RWPE2 (cell line): ENCODE data around the gene UAP1.

ENCODE experiments used
- ATAC-seq: fragments of 200-7000 bp; cut with Tn5 transposase; 3 replicates; pipeline ENCODE4 v1.9.1; 2021; ENCODE audit warnings: low read depth
- DNase-seq: peaks from one replicate; pipeline ENCODE4 v3.0.0-alpha.2; 2020; ENCODE audit warnings: low spot score
- H3K27ac ChIP-seq: fragments of 450-650 bp; 2 replicates; pipeline ENCODE4 v1.5.1; 2017; ENCODE audit warnings: mild to moderate bottlenecking; ENCODE audit not compliant: poor library complexity, severe bottlenecking
- H3K27me3 ChIP-seq: fragments of 250-450 bp; sonication (Bioruptor Pico); 2 replicates; pipeline ENCODE4 v1.5.1; 2021; ENCODE audit warnings: mild to moderate bottlenecking, moderate library complexity; ENCODE audit not compliant: insufficient read depth, poor library complexity, severe bottlenecking
- H3K36me3 ChIP-seq: fragments of 250-450 bp; sonication (Bioruptor Pico); 2 replicates; pipeline ENCODE4 v1.5.1; 2020; ENCODE audit warnings: low read depth, mild to moderate bottlenecking, moderate library complexity
- H3K4me1 ChIP-seq: fragments of 250-450 bp; sonication (Bioruptor Pico); 2 replicates; pipeline ENCODE4 v1.5.1; 2021; ENCODE audit warnings: mild to moderate bottlenecking, moderate library complexity; ENCODE audit not compliant: insufficient read depth, poor library complexity, severe bottlenecking
- H3K4me3 ChIP-seq: fragments of 250-450 bp; sonication (Bioruptor Pico); 2 replicates; pipeline ENCODE4 v1.5.1; 2021; ENCODE audit warnings: mild to moderate bottlenecking, moderate library complexity; ENCODE audit not compliant: severe bottlenecking
- H3K9me3 ChIP-seq: fragments of 250-450 bp; sonication (Bioruptor Pico); 2 replicates; pipeline ENCODE4 v1.5.1; 2021; ENCODE audit warnings: mild to moderate bottlenecking, moderate library complexity; ENCODE audit not compliant: severe bottlenecking
- CTCF ChIP-seq: fragments of 450-650 bp; IDR thresholded peaks from one replicate; pipeline ENCODE4 v1.5.1; 2017; ENCODE audit warnings: mild to moderate bottlenecking, moderate library complexity; ENCODE audit not compliant: poor library complexity, severe bottlenecking

UAP1 gene

GRCh38 chr1:162587347-162587746 lies 25.8 kb downstream of the UAP1 start:
- Histone ChIP-seq H3K27ac (no peak overlapping the region), H3K27me3 (no peaks in the 10 kb centered on the region), H3K9me3 (no peaks in the 10 kb centered on the region), H3K4me1 (no peaks in the 10 kb centered on the region), H3K36me3 (peaks cover 80% of the 10 kb centered on the region), H3K4me3 (no peak overlapping the region)
- ATAC-seq, result no peak
- TF ChIP-seq CTCF, result no peak
- no peak for DNase-seq

DNA sequence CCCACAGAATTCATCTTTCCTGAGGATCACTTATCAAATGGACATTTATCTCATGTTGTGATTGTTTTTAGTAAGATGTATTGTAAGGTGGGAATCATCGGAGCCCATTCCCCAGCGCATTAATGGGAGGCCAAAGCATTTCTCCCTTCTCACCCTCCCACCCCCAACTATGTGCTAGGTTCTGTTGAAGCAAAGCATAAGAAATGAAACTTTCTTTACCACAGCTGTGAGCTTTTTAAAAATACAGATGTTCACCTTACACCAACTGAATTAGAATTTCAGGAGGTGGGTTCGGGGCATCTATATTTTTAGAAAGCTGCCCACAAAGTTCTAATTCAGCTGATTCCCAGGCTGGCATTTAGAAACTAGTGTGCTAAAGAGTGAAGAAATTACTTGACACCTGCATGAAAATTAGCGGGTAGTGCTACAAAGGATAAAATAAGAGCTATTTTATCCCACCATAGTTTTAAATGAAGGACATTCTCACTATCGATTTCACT lies 26.3 kb downstream of the UAP1 start:
- Histone ChIP-seq H3K27ac (no peak overlapping the region), H3K36me3 (peaks cover 80% of the 10 kb centered on the region), H3K4me3 (no peak overlapping the region), H3K9me3 (no peaks in the 10 kb centered on the region), H3K27me3 (no peaks in the 10 kb centered on the region), H3K4me1 (no peaks in the 10 kb centered on the region)
- DNase-seq (no peak), ATAC-seq (no peak)
- TF ChIP-seq CTCF, result no peak

DNA sequence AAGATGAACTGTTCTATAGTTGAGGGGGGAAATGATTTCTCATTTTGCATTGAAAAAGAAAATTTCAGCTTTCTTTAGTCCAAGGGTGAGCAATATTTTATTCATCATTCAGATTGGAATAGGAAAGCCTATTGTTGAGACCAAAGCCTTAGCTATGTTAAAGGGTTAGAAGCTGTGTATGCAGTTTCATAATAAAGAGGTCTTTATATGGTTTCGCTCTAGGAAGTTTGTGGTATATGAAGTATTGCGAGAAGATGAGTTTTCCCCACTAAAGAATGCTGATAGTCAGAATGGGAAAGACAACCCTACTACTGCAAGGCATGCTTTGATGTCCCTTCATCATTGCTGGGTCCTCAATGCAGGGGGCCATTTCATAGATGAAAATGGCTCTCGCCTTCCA lies 28.6 kb downstream of the UAP1 start:
- no peak for TF ChIP-seq CTCF
- no peak for ATAC-seq
- peaks cover 82% of the 10 kb centered on the region for H3K36me3 ChIP-seq

DNA sequence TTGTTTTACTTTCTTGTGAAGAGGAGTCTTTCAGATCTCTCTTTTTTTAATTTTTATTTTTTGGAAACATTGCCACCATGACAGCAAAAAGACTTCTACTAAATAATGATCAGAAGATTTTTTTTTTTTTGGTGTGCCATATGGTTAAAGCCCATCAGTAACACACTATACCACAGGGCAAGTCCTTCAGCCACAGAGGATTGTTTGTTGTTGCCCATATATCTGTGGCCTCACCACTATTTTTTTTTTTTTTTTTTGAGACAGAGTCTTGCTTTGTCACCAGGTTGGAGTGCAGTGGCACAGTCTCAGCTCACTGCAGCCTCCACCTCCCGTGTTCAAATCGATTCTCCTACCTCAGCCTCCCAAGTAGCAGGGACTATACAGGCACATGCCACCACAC lies 29.2 kb downstream of the UAP1 start:
- ATAC-seq (no peak), DNase-seq (no peak)
- no peak for TF ChIP-seq CTCF
- peaks cover 84% of the 10 kb centered on the region for H3K36me3 ChIP-seq
- no peak overlapping the region for H3K27ac ChIP-seq
- H3K4me3 ChIP-seq, result no peak overlapping the region
- no peaks in the 10 kb centered on the region for H3K4me1 ChIP-seq
- H3K27me3 ChIP-seq, result no peaks in the 10 kb centered on the region
- H3K9me3 ChIP-seq, result no peaks in the 10 kb centered on the region

More for the DNA sequence above, 28.6 kb downstream of the UAP1 start:
- Histone ChIP-seq H3K9me3 (no peaks in the 10 kb centered on the region), H3K27ac (no peak overlapping the region), H3K27me3 (no peaks in the 10 kb centered on the region), H3K4me1 (no peaks in the 10 kb centered on the region), H3K4me3 (no peak overlapping the region)
- no peak for DNase-seq

- H3K36me3 ChIP-seq, result peaks cover 97% of the 10 kb centered on the region
- no peaks in the 10 kb centered on the region for H3K9me3 ChIP-seq
- no peak overlapping the region for H3K4me3 ChIP-seq
- no peak for ATAC-seq
- no peaks in the 10 kb centered on the region for H3K27me3 ChIP-seq
- no peaks in the 10 kb centered on the region for H3K4me1 ChIP-seq
- no peak for TF ChIP-seq CTCF
- DNase-seq, result no peak
- no peak overlapping the region for H3K27ac ChIP-seq
Measured at GRCh38 chr1:162596514-162597170, 35.1 kb downstream of the UAP1 start.
